B cell (primary cell): ENCODE data around the gene DDX27. TPM values are rescaled to one million over a fixed set of nuclear protein-coding genes. Genes with fewer than 3 reads are reported as not detected.

Experiments used
- ATAC-seq: fragments of 200-7000 bp; cut with Tn5 transposase; one replicate; pipeline ENCODE4 v1.10.0; 2021; ENCODE audit warnings: low read depth, mild to moderate bottlenecking, moderate number of reproducible peaks, moderate library complexity
- CTCF ChIA-PET: fragments of 350-600 bp; sonication (Branson Sonifier 250); formaldehyde crosslinking; loops from one replicate; lab custom pipeline; 2021; ENCODE audit warnings: antibody characterized with exemption, inconsistent platforms; lab: Charles Lee
- POLR2A ChIA-PET: fragments of 350-600 bp; sonication (Branson Sonifier 250); formaldehyde crosslinking; loops from one replicate; lab custom pipeline; 2021; ENCODE audit warnings: antibody characterized with exemption; lab: Charles Lee
- DNase-seq: peaks from one replicate; pipeline ENCODE4 v3.0.0; 2013
- H2AFZ ChIP-seq: 2 replicates; pipeline ENCODE4 v1.6.1; 2012; ENCODE audit warnings: mild to moderate bottlenecking, low read depth, low read length; ENCODE audit not compliant: insufficient read depth, poor library complexity, severe bottlenecking
- H3K27ac ChIP-seq, 2 donors: 1 replicate in 1 of 2; 2 replicates in 1 of 2; pipeline ENCODE4 v1.5.1; 2012 to 2013; ENCODE audit warnings: low read length in 2 of 2, mild to moderate bottlenecking in 2 of 2, moderate library complexity in 1 of 2
- H3K27me3 ChIP-seq, 4 experiments: fragments of 200-600 bp in 1 of 4; sonication (generic) in 1 of 4; replicated peaks in 1 of 4; 1 replicate in 2 of 4; 2 replicates in 2 of 4; pipeline versions ENCODE4 v1.6.1 to v1.7.0; 2013 to 2016; ENCODE audit warnings: low read length in 3 of 4, mild to moderate bottlenecking in 2 of 4, mixed read lengths in 1 of 4, moderate library complexity in 1 of 4; ENCODE audit not compliant: insufficient read depth in 4 of 4, control insufficient read depth in 3 of 4; ENCODE audit errors: control extremely low read depth in 1 of 4
- H3K36me3 ChIP-seq, 2 experiments: replicated peaks in 1 of 2; 1 replicate in 1 of 2; 2 replicates in 1 of 2; pipeline versions ENCODE4 v1.6.1 to v1.7.1; 2013; ENCODE audit warnings: low read length in 1 of 2; ENCODE audit not compliant: insufficient read depth in 2 of 2, control insufficient read depth in 1 of 2; ENCODE audit errors: control extremely low read depth in 1 of 2, extremely low read depth in 1 of 2
- H3K4me1 ChIP-seq, 2 donors: fragments of 200-600 bp in 1 of 2; sonication (generic) in 1 of 2; 1 replicate in 1 of 2; 2 replicates in 1 of 2; pipeline versions ENCODE4 v1.5.1 to v1.6.1; 2013 to 2017; ENCODE audit warnings: low read length in 2 of 2; ENCODE audit not compliant: control insufficient read depth in 2 of 2, insufficient read depth in 2 of 2
- H3K4me2 ChIP-seq: replicated peaks from 2 replicates; pipeline ENCODE3; 2012; ENCODE audit warnings: mild to moderate bottlenecking, low read depth, low read length; ENCODE audit not compliant: poor library complexity, severe bottlenecking
- H3K4me3 ChIP-seq, 5 experiments: fragments of 200-600 bp in 1 of 5; sonication (generic) in 1 of 5; 1 replicate in 3 of 5; 2 replicates in 2 of 5; pipeline versions ENCODE4 v1.5.1 to v1.7.0; 2011 to 2016; ENCODE audit warnings: low read length in 4 of 5, mild to moderate bottlenecking in 4 of 5, low read depth in 2 of 5, control low read depth in 1 of 5, moderate library complexity in 1 of 5; ENCODE audit not compliant: insufficient read depth in 1 of 5; ENCODE audit errors: control extremely low read depth in 1 of 5, extremely low read depth in 1 of 5
- H3K79me2 ChIP-seq: fragments of 200-600 bp; sonication (generic); one replicate; pipeline ENCODE4 v1.6.0; 2016; ENCODE audit warnings: low read length; ENCODE audit not compliant: control insufficient read depth, insufficient read depth
- H3K9ac ChIP-seq: fragments of 200-600 bp; sonication (generic); 2 replicates; pipeline ENCODE4 v1.6.1; 2017; ENCODE audit warnings: mild to moderate bottlenecking, low read length, moderate library complexity
- H3K9me3 ChIP-seq, 3 donors: one replicate each; pipeline versions ENCODE4 v1.6.1 to v1.7.1; 2013; ENCODE audit warnings: low read length in 2 of 3; ENCODE audit not compliant: control insufficient read depth in 2 of 3, insufficient read depth in 1 of 3; ENCODE audit errors: control extremely low read depth in 1 of 3
- H4K20me1 ChIP-seq: 2 replicates; pipeline ENCODE4 v1.6.0; 2012; ENCODE audit warnings: mild to moderate bottlenecking, low read length; ENCODE audit not compliant: insufficient read depth, control insufficient read depth, poor library complexity, severe bottlenecking
- H3K27ac Mint-ChIP-seq: one replicate; pipeline ENCODE4 v1.8.0; 2021; ENCODE audit warnings: mixed read lengths
- H3K27me3 Mint-ChIP-seq: one replicate; pipeline ENCODE4 v1.8.0; 2021; ENCODE audit warnings: mixed read lengths
- H3K4me1 Mint-ChIP-seq: one replicate; pipeline ENCODE4 v1.8.0; 2021; ENCODE audit warnings: mixed read lengths
- H3K4me3 Mint-ChIP-seq: one replicate; pipeline ENCODE4 v1.8.0; 2021; ENCODE audit warnings: mixed read lengths
- H3K9me3 Mint-ChIP-seq: one replicate; pipeline ENCODE4 v1.8.0; 2022; ENCODE audit warnings: mixed read lengths; ENCODE audit not compliant: insufficient read depth
- CTCF ChIP-seq: fragments of 200-600 bp; IDR thresholded peaks from one replicate; pipeline ENCODE4 v1.8.0; 2022; ENCODE audit warnings: antibody characterized with exemption, mild to moderate bottlenecking
- EZH2 ChIP-seq: IDR thresholded peaks from 2 replicates; pipeline ENCODE4 v1.6.1; 2012; ENCODE audit warnings: borderline replicate concordance, low read depth, mild to moderate bottlenecking, moderate library complexity, low read length; ENCODE audit not compliant: insufficient read depth, poor library complexity, severe bottlenecking
- WGBS: methylation state at CpG from one replicate; pipeline ENCODE4 v1.1.5; 2013; ENCODE audit warnings: missing lambda C conversion rate; ENCODE audit not compliant: insufficient coverage; 5-methylcytosine and 5-hydroxymethylcytosine counted together
- intact Hi-C: fragments of 100-400 bp; cut with micrococcal nuclease; formaldehyde crosslinking; loops from one replicate; pipeline ENCODE4 v1.10.0; 2022
- polyA plus RNA-seq: library from polyadenylated mRNA; depleted of rRNA; stranded (reverse); fragments of >200 nt; gene quantifications from 2 replicates; pipeline ENCODE4 v1.2.3, GENCODE V29; 2012
- total RNA-seq, 2 donors: library from RNA; stranded (reverse); fragments of 120-200 nt in 1 of 2; gene quantifications; 1 replicate in 1 of 2; 2 replicates in 1 of 2; pipeline versions ENCODE4 v1.2.3 to v1.2.4, GENCODE V29; 2013 to 2022

The DDX27 gene
- total and polyA plus RNA-seq, 2 donors (not counting 1 experiment from before 2014, with no cell fraction given): 55.0 to 74.6 TPM

- ATAC-seq (no peak), DNase-seq (no peak)
- H3K27me3 ChIP-seq: no peaks in the 10 kb centered on the region
- H3K4me1 Mint-ChIP-seq: no peaks in the 10 kb centered on the region
- no peaks in the 10 kb centered on the region for H3K27me3 Mint-ChIP-seq
- ChIA-PET CTCF (interaction anchor here (1.1 kb wide), 1 partner anchor 14 kb away, joined by 3 read pairs; no protein-coding TSS in a partner anchor), POLR2A (no interaction called here)
- no peaks in the 10 kb centered on the region for H3K9me3 Mint-ChIP-seq
- peaks cover 24% of the 10 kb centered on the region for H3K79me2 ChIP-seq
- no CpG with 5 or more reads among the region's 4 CpGs for WGBS
- no peak overlapping the region for H3K27ac ChIP-seq
- no peak overlapping the region for H3K9ac ChIP-seq
- no peaks in the 10 kb centered on the region for H3K9me3 ChIP-seq
- no peak overlapping the region for H3K4me3 Mint-ChIP-seq
- no peak overlapping the region for H2AFZ ChIP-seq
- no peaks in the 10 kb centered on the region for H3K4me1 ChIP-seq
- no peak for TF ChIP-seq CTCF
- no peak for TF ChIP-seq EZH2
- H3K4me3 ChIP-seq: no peak overlapping the region
- peaks cover 11 to 89% of the 10 kb centered on the region in 2 experiments for H3K36me3 ChIP-seq
- H3K4me2 ChIP-seq: no peak overlapping the region
- no peak overlapping the region for H3K27ac Mint-ChIP-seq
- intact Hi-C loops: no loop called here
- H4K20me1 ChIP-seq: peaks cover 4% of the 10 kb centered on the region
Measured at GRCh38 chr20:49260218-49260617, 41.0 kb downstream of the DDX27 start.

- ChIA-PET POLR2A (no interaction called here), CTCF (no interaction called here)
- H2AFZ ChIP-seq: no peak overlapping the region
- peaks cover 6% of the 10 kb centered on the region for H4K20me1 ChIP-seq
- peaks cover 31% of the 10 kb centered on the region for H3K79me2 ChIP-seq
- DNase-seq (no peak), ATAC-seq (no peak)
- no peak for TF ChIP-seq EZH2
- TF ChIP-seq CTCF: no peak
- peaks cover 5% of the 10 kb centered on the region for H3K4me1 Mint-ChIP-seq
- H3K4me2 ChIP-seq: no peak overlapping the region
- H3K36me3 ChIP-seq: peaks cover 11 to 89% of the 10 kb centered on the region in 2 experiments
- no peaks in the 10 kb centered on the region for H3K9me3 ChIP-seq
- peaks cover 0 to 6% of the 10 kb centered on the region in 2 donors for H3K4me1 ChIP-seq
- no peak overlapping the region for H3K4me3 ChIP-seq
- intact Hi-C loops: no loop called here
- H3K9ac ChIP-seq: no peak overlapping the region
- no peaks in the 10 kb centered on the region for H3K27me3 ChIP-seq
- no peak overlapping the region for H3K27ac Mint-ChIP-seq
- H3K4me3 Mint-ChIP-seq: no peak overlapping the region
- H3K27me3 Mint-ChIP-seq: no peaks in the 10 kb centered on the region
- H3K27ac ChIP-seq: no peak overlapping the region
- no CpG with 5 or more reads among the region's 3 CpGs for WGBS
- no peaks in the 10 kb centered on the region for H3K9me3 Mint-ChIP-seq
Measured at GRCh38 chr20:49261173-49261572, 42.0 kb downstream of the DDX27 start.
